Right ventricle myocardium inferior (tissue), 1 donor: ENCODE results near the gene AADAT. TPM values are rescaled to one million over a fixed set of nuclear protein-coding genes. Genes with fewer than 3 reads are reported as not detected.
"Not testable (repeated sequence)": the region's sequence is repeated elsewhere in the genome, so short reads cannot be mapped to it uniquely, and the experiment has no call there.

Source experiments
- ATAC-seq: fragments of 200-7000 bp; cut with Tn5 transposase; one replicate; pipeline ENCODE4 v1.9.1; 2020; ENCODE audit warnings: mild to moderate bottlenecking, moderate library complexity
- DNase-seq: peaks from one replicate; pipeline ENCODE4 v3.0.0; 2021; ENCODE audit errors: missing footprints
- intact Hi-C: fragments of 100-400 bp; cut with DNase I; formaldehyde crosslinking; loops from one replicate; pipeline ENCODE4 v1.11.0; 2022
- total RNA-seq: library from RNA; stranded (reverse); fragmentation: NEBNext Ultra II Directional; extraction: Animal tissue kit (Norgen Biotek cat#: 25700); gene quantifications from one replicate; pipeline ENCODE4 v1.2.1, GENCODE V29; 2021
- donor health status: DM: no; HTN: yes; CAD: no; lungs with severe emphysema.

The AADAT gene
- total RNA-seq, 1 donor from 2014 or later = 1.4 TPM

DNA sequence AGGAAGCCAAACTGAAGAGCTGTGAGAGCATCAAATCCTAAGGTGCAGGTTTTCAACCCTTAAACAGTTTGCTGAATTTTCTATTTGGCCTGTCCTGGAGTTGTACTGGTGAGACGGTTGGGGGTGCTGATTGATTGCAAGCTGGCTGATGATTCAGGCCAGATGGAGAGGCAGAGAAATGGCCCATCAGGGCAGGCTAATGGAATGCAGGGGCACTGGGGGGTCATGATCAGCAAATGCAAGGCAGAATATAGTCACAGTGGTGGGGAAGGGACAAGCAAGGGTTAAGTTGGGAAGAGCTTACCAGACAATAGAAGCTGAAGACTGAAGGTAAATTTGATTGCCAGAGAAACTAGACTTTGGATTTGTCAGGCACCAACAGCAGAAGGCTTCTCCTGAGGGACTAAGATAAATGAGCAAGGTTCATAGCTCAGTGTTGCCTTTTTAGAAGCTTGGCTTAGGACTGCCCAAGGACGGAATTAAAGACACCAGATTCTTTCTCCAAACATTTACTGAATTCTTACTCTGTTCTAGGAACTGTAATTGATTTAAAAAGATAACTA, 4.3 kb upstream of the AADAT start:
- no peak for ATAC-seq
- no peak for DNase-seq
- intact Hi-C loops = no loop called here

DNA sequence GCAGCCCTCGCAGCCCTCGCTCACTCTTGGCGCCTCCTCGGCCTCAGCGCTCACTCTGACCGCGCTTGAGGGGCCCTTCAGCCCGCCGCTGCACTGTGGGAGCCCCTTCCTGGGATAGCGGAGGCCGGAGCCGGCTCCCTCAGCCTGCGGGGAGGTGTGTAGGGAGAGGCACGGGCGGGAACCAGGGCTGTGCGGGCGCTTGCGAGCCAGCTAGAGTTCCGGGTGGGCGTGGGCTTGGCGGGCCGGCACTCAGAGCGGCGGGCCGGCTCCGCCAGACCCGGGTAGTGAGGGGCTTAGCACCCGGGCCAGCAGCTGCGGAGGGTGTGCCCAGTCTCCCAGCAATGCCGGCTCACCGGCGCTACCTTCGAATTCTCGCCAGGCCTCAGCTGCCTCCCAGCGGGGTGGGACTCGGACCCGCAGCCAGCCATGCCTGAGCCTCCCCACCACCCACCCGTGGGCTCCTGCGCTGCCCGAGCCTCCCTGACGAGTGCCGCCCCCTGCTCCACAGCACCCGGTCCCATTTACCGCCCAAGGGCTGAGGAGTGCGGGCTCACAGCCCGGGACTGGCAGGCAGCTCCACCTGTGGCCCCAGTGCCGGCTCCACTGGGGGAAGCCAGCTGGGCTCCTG, 1.4 kb upstream of the AADAT start:
- intact Hi-C loops = no loop called here
- DNase-seq (no peak), ATAC-seq (no peak)

DNA sequence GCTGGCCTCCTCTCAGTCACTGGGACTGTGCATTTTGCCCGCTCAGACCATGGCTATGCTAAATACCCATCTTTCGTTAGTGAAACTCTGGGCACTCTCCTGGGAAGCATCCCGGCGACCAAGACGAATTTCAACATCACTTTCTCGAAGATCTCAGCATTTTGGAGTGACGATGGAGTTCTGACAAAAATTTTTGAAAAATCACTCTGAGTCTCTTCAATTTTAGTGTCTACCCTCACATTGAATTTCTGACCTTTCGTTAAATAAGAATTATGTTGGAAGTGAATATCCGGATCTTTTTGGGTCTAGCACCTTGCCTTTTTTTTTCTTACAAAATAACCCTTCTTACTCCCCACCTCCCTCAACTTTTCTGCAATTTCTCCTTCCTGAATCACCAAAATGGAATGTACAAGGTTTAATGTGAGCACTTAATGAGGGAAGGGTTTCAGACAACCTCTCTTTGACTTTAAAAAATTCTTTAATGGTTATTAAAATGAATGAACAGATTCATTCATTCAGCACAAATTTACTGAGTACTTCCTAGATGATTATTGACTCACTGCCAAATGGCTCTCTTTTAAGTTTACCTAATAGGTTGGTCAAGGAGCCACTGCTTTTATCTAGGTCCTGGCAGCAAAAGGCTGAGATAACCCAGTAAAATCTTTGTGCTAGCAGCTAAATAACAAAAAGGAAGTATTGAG, 746 bp upstream of the AADAT start:
- DNase-seq (no peak), ATAC-seq (no peak)
- intact Hi-C loops = no loop called here

DNA sequence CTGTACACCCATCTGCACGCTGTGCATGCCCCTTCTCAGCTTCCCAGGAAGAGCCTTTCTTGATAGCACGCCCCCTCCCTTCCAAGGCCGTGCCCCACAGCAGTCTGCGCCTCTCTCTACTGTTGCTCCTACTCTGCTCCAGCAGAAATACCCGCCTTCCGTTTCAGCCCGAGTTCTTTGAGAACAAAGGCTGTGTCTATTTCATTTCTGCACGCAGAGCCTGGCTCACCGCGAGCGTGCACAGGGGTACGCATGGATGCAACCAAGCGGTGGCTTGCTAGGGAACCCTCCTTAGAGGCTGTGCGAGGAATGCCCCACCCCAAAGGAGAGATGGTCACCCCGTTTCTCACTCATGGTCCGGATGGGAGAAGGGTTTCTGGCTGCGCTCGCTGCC, 485 bp downstream of the AADAT start:
- no peak for DNase-seq
- intact Hi-C loops = no loop called here
- ATAC-seq = no peak

DNA sequence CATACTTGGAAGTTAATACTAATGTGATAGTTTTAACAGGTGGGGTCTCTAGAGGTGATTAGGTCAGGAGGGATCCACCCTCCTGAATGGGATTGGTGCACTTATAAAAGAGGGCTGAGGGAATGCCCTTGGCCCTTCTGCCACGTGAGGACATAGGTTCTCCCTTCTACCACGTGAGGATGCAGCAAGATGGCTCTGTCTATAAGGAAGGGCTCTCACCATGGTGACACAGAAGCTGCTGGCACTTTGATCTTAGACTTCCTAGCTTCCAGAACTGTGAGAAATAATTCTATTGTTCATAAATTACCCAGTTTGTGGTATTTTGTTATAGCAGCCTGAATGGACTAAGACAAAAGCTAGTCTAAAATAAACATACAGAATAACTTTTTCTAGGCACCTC, 1.0 kb downstream of the AADAT start:
- DNase-seq (no peak), ATAC-seq (no peak)
- intact Hi-C loops = no loop called here

DNA sequence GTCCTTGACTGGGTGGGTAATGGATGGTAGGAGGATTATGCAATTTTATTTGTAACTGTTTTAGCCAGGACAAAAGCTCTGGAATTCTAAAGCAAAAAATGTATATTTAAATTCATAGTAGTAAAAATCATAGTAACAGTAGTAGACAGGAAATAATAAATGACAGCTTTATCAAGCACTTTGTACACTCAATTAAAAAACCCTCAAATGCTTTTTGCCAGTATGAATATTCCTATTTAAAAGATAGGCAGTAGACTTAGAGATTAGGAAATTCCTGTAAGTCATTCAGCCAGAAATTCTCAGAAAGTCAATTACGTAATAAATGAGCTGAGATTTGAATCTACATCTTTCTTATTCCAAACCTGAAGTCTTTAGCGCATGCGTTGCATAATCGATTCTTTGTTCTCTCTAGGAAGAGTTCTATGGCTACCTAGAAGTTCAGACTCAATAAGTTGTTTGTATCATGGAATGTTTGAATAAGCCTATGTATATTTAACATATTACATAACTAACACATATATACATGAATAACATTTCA, 2.5 kb downstream of the AADAT start:
- intact Hi-C loops = no loop called here
- DNase-seq (no peak), ATAC-seq (no peak)

DNA sequence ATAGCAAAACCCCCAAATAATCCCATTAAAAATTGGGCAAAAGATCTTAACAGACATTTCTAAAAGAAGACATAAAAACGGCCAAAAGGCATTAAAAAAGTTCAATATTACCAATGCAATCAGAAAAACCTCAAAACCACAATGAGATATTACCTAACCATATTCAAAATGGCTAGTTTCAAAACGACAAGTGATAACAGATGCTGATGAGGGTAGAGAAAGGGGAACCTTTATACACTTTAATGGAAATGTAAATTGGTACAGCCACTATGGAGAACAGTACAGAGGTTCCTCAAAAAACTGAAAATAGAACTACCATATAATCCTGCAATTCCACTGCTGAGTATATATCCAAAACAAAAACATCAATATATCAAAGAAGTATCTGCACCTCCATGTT, 6.2 kb downstream of the AADAT start:
- intact Hi-C loops = no loop called here
- DNase-seq (no peak), ATAC-seq (no peak)

DNA sequence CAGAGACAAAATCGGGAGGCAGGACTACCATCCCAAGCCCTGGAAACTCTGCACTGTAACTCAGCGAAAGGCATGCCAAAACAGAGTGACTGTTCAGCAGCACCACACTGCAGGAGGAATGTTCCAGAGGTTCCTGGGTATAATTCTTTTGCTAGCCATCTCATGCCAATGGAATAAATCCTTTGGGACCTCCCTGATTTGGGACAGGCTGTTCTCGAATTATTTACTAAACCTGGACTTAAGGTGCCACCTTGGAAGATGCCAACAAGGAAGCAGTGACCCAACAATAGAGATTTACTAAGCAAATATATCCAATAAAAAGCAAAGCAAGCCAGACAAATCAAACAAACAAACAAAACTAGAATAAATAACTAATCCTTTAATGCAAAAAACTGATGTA, 9.3 kb downstream of the AADAT start:
- intact Hi-C loops = no loop called here
- DNase-seq = no peak
- no peak for ATAC-seq

DNA sequence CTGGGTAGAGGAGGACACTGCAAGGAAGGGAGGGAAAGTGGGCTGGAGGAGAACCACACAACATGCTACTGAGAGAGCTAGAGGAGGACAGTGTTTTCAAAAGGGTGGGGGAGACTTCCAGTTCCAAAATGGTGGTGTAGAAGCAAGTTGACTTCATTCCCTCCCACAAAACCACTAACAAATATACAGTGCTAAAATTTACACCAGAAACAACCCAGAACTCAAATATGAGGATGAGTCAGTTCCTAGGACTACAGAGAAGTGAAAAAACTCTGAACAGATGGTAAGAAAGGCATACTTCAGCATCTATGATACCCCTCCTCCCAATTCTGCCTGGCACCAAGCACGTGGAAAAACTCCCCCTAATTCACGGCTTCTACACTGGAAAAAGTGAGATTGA, 9.8 kb downstream of the AADAT start:
- DNase-seq (no peak), ATAC-seq (no peak)
- intact Hi-C loops = no loop called here

DNA sequence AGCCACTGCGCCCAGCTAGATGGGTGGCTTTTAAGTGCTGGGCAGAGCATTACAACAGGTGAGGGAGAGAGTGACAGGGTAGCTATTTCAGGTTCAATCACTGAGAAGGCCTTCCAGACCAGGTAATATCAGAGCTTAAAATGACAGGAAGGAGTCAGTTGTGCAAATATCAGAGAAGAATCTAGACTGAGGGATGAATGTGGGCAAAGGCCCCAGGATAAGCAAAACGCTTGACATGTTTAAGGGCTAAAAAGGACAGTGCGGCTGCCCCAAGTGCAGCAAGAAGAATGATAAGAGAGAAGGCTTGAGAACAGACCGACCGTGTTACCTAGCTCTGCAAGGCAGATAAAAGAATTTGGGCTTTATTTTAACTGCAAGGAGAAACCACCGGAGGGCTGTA, 18.6 kb downstream of the AADAT start:
- intact Hi-C loops = no loop called here
- ATAC-seq (no peak), DNase-seq (no peak)

DNA sequence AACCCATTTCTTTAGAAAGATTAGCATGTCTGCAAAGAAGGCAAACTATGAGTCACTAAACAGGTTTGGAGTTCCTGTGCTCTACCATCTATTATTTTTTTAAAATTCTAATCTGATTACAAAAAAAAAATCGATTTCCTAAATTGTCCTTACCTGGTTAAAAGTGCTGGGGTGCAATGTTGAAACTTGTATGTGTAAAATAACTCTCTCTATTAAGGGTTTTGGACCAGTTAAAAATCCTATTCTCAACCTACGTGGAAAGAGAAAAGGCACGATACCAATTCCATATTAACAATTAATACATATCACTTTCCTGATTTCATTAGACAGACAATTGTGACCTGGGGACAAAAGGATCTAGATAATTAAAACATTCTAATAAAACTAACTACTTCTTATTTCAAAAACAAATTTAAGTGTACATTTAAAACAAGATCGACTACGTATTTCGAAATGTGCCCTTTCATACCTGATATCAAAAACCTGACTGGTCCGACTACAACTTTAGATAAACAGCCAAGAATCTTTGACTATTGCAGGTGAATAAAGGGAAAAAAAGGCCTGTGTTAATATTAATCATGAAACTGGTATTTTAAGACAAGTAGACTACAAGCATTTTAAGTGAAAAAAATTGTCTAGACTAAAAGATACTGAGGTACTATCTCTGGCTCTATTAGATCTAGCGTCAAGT, 21.2 kb downstream of the AADAT start:
- intact Hi-C loops = no loop called here
- ATAC-seq (no peak), DNase-seq (no peak)

DNA sequence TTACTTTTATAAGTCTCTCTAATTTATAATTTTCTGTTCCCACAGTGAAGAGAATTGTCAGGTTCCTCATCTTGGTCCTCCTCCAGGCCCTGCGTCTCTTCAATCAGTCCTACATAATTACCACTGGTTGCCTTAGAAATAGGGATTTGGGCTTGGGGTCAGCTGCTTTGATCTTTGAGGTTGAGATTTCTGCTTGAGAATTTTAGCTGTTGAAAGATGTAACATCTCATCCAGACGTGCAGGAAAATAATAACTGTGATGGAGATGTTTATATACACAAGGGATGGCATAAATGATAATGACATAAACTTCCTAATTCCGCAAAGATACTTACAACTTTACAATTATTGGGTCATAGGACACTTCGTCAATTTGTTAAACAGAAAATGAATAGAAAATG, 30.3 kb downstream of the AADAT start:
- DNase-seq (no peak), ATAC-seq (no peak)
- intact Hi-C loops = no loop called here

DNA sequence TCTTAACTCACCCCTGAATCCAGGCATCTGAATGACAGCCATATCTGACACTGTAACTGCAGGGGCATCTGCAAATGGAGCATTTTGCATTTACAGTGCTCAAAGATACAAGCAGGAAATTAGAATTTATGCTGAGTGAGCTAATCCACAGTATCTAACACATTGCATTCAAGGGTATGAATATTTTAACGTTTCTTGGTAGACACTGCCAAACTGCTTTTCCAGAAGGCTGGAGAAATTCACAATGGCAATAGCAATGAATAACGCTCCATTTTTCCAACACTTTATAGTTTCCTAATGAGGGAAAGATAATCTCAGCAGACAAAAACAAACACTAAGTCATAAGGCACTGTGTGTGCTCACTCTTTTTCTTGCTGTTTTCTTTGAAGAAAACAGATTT, 30.9 kb downstream of the AADAT start:
- DNase-seq (no peak), ATAC-seq (no peak)
- intact Hi-C loops = no loop called here

DNA sequence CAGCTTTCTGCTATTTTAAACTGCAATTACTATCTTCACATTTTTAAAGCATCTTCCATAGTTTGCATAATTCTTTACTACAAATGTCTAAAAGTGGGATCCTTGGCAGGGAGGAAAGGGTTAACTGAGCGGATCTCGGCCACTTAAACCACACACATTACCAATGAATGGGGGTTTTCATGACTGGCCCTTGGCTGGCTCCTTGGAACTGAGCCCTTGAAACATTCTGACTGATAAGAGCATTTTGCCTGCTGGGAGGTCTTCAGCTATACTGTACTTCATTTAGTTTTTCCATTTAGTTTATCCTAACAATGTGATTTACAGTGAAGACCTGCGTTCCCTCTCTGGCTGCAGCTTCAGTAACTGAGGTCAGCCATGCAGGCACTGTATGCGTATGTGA, 31.9 kb downstream of the AADAT start:
- ATAC-seq = no peak
- intact Hi-C loops = no loop called here
- no peak for DNase-seq

DNA sequence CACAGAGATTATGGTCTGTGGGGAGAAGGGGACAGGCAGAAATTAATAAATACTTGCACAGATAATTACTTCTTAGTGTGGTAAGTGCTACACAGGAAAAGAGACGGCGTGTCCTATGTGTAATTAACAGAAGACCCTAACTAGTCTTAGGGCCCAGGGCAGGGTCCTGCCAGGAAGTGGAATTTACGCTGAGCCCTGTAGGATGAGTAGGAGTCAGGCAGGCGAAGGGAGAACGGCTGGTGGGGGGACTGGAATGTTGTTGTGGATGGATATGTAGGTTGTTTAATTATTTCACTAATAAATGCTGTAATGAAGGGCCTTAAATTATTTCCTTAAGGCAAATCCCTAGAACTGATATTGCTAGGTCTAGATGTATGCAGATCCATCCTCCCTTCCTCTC, 36.8 kb downstream of the AADAT start:
- DNase-seq (no peak), ATAC-seq (no peak)
- intact Hi-C loops = no loop called here

DNA sequence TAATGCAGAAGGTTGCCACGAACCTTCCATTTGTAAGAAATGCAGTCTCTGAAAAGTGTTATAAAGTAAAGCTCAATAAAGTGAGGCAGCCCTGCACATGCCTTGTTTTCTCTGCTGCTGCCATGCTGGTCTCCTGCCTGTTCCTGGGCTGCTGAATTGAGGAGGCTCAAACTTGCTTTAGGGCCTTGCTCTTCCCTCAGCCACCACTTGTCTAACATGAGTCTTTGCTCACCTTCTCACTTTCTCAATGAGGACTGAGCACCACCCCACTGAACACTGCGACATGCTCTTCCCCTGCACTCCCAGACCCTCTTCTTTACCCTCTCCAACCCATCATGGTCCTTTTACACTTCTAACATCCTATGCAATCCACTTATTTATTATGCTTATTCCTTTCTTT, 38.4 kb downstream of the AADAT start:
- ATAC-seq (no peak), DNase-seq (no peak)
- intact Hi-C loops = loop anchor here (2.0 kb wide), 1 partner anchor 439 kb away; the partner anchor contains the start of gene NEK1

DNA sequence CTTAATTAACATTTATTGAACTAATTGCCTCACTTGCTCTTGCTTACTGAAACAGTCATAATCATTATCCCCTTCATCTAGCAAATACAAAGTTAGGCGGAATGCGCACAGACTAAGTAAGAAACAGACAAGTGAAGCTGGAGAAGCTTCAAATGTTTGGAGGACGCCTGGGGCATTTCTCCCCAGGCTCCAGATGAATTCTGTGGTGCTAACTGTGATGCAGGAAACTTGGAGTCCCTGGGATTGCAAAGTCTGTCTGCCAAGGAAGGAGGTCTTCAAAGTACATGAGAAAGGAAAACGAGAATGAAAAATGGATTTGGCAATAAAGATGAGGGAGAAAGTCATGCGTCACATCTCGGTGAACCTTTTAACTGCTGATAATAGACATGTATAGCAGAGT, 40.0 kb downstream of the AADAT start:
- intact Hi-C loops = loop anchor here (2.0 kb wide), 2 partner anchors 241 to 437 kb away; partner anchors contain the start of gene NEK1
- no peak for ATAC-seq
- no peak for DNase-seq

DNA sequence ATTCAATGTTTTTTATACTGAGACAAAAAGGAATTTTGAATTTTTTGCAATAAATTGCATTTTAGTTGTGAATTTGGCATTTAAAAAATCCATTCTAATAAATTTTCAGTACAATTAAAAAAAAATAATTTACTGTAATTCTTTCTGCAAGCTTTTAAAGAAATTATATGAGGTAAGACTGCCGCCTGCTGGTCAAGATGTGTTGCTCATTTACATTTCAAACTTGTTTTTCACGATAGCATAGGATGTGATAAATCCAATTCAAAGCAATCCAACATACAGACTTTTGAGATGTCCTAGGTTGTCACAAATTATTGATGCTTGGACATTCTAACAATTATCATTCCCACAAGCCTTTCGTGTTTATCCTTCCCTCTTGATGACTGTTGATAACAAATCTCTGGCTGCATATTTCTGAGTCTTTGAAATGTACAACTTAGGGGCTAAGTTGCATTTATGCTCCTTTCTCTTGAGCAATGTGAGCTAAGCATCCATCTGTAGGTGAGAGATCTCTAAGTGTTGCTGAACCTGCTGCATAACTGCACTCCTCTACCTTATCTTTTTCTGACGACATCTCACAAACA, 41.9 kb downstream of the AADAT start:
- no peak for ATAC-seq
- no peak for DNase-seq
- intact Hi-C loops = loop anchor here (2.0 kb wide), 1 partner anchor 239 kb away; no protein-coding TSS in a partner anchor

DNA sequence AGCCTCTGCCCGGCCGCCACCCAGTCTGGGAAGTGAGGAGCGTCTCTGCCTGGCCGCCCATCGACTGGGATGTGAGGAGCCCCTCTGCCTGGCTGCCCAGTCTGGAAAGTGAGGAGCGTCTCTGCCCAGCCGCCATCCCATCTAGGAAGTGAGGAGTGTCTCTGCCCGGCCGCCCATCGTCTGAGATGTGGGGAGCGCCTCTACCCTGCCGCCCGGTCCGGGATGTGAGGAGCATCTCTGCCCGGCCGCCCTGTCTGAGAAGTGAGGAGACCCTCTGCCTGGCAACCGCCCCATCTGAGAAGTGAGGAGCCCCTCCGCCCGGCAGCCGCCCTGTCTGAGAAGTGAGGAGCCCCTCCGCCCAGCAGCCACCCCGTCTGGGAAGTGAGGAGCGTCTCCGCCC, 43.6 kb downstream of the AADAT start:
- ATAC-seq, DNase-seq, intact Hi-C loops: not testable (repeated sequence)
